COLO829 (cell line): ENCODE measurements around the gene KRTAP5-6.

Experiments
- DNase-seq: peaks from one replicate; pipeline ENCODE4 v3.0.0; 2012; ENCODE audit warnings: low spot score

Gene KRTAP5-6

DNA sequence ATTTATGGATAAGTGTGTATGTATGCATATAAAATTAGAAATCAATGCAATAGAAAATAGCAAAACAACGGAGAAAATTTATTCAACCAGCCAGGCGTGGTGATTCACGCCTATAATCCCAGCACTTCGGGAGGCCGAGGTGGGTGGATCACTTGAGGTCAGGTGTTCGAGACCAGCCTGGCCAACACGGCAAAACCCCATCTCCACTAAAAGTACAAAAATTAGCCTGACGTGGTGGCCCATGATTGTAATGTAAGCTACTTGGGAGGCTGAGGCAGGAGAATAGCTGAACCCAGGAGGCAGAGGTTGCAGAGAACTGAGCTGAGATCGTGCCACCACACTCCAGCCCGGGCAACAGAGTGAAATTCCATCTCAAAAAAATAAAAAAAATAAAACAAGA, 5.5 kb downstream of the KRTAP5-6 start:
- DNase-seq: no peak

DNA sequence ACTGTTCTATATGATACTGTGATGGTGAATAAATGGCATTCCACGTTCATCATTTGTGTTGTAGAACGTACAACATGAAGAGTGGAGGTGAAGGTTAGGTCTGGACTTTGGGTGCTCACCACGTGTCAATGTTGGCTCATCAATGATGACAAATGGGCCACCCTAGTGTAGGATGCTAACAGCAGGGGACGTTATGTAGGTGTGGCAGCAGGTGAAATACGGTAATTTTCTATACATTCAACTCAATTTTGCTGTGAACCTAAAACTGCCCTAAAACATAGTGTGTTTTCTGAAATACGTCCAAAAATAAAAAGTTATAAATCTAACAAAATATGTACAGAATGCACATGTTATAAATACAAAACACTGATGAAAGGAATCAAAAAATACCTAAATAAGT, 6.2 kb downstream of the KRTAP5-6 start:
- no peak for DNase-seq

DNA sequence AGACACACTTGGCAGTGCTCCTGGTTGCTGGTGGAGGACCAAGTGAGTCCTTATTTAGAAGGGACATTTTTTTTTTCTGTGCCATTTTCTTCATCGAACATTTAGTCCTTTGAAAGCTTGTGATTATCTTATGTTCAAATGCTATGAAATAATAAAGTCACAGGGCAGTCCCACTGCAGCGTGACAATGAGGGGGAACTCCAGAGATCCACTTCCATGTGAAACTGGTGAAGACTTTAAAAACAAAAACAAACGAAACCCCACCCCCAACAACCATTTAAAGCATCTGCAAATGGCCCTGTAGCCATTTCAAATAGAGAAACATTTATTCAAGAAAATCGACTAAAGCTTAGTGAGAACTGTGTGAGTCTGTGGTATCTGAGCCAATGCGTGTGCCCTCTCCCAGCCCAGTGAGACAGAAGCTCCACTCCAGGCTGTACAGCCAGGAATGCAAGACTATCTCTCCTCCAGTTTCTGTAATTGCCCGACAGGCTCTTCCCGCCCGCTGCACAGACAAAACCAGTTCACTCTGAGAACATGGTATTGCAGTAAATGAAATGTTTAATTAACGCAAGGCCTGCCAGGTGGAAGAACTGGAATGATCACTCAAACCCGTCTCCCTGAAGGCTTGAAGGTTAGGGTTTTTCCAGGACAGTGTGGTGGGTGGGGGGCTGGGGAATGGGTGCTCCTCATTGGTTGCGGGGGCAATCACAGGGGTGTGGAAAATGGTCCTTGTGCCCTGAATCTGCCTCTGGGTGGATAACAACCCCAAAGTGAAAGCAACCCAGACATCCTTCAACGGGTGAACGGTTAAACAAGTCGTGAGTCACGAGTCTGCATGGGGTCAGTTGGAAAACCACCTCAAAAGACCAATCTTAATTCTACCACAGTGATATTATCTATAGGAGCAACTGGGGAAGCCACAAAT, 8.4 kb downstream of the KRTAP5-6 start:
- DNase-seq: no peak

DNA sequence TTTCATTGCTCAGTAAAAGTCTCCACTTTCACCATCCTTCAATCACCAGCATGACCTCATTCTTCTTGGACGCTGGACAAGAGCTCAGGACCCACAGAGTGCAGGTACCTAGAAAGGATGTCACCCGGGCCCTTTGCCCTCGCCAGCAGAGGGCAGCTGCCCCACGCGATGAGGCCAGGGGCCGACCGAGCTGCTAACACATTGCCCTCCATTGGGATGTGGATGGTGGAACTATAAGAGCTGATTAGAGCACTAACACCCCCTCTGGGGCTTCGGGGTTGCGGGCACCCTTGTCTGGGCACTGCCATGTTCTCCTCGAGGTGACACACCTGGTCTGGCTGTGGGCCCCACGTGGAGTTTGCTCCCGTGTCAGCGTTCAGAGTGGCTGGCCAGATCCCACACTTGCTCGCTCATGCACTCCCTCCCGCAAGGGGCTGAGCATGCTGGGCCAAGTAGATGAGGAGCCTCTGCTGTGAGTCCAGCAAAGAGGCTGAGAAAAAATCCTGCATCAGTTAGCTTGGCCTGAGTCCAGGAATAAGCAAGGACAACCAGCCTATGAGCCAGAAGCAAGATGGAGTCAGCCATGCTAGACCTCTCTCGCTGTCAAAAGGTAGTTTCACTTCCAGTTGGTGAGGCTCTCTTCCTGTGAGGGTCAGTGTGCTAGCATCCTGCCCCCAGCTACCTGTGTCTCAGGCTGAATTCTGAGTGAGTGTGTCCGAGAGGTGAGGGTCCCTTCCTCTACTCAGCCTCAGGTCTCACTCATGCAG, 9.8 kb downstream of the KRTAP5-6 start:
- no peak for DNase-seq

DNA sequence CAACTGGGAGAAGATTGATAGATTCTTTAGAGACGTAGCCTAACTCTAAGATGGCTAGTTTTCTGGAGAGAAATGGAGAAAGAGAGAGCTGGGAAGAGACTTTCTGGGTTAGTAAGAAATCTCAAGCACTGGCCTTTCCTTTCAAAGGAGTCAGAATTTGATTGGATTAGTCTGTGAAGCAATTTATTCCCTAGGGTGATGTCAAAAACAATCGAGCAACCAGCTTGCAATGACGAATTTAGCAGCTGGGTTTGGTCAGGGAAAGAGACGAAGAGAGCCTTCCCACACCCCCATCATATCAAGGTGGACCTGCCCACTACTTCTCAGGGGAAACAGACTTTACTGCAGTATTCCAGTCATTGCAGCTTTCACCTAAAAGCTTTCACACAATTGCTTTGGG, 10.8 kb downstream of the KRTAP5-6 start:
- no peak for DNase-seq

DNA sequence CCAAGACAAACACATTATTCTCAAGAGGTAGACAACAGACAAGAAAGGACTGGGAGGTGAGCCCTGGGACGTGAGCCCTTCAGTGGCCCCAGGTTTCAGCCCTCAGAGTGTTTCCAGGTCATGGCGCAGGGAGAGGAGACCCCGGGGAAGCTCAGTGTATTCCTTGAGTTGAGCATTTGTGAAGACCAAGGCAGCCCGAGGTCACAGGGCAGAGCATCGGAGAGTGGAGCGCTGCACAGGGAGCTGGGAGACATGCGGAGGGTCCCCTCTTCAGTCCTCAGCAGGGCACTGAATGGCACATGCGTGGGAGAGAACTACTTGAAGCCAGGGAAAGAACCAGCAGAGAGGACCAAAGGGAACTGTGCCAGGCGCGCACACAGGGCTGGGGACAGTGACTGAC, 11.7 kb downstream of the KRTAP5-6 start:
- no peak for DNase-seq

DNA sequence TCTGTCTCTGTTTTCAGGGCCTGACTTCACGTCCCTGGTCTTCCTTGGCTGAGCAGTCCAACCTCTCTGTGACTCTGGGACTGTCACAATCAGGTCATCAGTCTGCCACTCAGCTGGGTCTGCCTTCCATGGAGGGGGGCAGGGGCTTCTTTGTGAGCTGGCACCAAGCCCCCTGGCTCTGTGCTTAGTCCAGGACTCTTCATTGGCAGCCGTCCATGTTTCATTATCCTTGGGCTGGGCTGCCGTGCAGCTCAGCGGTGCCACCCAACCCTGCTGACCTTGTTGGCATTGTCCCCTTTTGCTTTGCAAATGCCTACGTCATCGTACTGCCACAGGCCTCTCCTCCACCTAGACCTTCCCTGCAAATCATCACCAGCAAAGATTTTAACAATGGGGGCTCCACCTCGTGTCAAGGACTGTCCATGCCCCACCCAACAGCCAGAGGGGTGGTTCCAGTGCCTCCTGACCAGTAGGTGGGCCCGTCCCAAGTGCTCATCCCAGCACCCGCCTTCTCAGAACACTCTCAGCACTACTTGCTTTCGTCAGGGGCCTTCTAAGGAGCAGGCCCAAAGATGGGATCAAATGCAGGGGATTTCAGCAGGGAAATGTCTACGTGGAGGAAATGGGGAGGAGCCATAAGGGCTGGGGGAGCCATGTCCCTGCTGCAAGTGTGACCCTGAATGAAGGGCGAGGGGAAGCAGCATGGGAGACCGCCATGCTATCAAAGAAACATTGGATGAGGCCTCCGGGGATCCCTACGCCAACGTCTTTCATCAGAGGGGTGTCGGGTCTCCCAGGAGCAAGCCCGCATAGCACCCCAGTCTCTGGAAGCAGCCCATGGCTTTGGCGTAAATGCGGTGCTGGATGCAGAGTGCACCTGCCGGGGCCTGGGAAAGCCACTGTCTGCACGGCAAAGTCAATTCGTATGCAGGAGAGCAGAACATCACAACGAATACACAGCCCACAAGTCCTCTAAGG, 18.2 kb downstream of the KRTAP5-6 start:
- DNase-seq: no peak

DNA sequence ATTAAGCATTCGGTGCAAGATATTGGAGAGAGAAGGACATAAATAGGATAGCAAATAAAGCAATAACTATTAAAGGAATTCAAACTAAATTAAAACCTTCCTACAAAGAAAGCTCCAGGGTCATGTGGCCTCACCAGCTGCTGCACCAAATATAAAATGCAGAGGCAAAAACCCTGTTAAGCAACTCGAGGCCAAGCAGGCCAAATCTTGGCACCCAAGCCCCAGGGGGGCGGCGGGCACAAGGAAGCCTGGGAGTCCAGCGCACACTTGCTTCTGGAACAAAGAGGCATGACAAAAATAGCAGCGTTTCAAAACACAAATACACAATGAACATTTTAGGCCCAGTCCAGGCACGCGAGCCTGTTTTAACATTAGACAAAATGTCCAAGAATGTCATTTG, 20.8 kb downstream of the KRTAP5-6 start:
- no peak for DNase-seq

DNA sequence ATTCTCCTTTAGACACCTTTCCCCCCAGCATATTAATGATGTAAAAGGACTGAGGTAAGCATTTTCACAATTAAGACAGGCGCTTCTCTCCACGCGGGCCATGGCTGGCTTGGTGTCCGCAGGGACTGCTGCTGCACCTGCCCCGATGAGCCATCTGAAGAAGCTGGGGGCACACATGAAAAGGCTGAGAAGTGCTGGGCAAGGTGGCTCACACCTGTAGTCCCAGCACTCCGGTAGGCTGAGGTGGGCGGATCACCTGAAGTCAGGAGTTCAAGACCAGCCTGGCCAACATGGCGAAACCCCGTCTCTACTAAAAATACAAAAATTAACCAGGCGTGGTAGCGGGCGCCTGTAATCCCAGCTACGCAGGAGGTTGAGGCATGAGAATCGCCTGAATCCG, 21.3 kb downstream of the KRTAP5-6 start:
- DNase-seq: no peak

DNA sequence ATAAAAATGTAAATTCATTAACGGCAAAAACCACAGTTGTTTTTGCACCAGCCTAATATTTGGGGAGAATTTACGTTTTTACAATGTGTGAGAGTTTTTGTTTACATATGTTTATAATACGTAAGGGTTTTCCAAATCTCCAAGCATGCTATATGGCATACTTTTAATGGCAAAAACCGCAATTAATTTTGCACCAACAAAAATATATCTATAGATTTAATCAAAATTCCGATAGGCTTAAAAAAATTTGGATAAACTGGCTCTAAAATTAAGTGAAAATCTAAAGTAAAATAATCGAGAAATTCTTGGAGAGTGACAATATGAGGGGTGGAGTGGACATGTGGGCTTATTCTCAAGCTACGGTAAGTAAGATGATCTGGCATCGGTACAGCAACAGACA, 22.8 kb downstream of the KRTAP5-6 start:
- DNase-seq: no peak

DNA sequence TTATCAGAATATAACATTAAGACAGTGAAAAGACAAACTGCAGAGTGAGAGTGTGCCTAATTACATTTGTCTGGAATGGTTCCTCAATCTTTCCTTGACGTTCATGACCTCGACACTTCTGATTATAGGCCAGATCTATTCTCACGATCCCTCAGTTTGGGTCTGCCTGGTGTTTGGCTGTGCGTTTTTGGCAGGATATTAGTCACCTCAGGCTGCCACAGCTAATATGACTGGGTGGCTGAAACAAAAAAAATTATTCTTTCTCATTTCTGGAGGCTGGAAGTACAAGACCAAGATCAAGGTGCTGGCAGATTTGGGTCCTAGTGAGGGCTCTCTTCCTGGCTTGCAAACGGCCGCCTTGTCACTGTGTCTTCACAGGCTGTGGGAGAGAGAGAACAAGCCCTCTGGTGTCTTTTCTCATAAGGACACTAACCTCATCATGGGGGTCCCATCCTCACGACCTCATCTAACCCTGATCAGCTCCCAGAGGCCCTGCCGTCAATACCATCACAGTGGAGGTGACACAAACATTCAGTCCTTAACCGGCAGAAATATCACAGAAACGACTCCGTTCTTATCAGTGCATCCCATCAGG, 30.2 kb downstream of the KRTAP5-6 start:
- no peak for DNase-seq

DNA sequence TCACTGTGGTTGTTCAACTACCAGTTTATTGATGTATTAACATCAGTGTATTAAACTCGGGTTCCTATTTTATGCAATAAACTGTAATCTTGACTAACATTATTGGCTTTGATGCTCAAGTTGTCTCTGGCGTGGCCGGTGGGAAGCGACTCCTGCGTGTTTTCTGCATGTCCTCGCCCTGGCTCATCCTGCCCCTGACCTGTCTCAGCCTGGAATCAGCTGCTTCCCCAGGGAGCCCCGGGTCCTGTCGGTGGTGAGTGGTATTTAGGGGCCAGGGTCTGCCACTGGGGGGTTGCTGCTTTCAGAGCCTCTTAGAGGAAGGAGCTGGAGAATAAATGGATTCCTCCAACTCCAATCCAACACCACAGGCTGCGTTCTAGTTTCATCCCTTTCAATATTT, 30.9 kb downstream of the KRTAP5-6 start:
- DNase-seq: no peak

DNA sequence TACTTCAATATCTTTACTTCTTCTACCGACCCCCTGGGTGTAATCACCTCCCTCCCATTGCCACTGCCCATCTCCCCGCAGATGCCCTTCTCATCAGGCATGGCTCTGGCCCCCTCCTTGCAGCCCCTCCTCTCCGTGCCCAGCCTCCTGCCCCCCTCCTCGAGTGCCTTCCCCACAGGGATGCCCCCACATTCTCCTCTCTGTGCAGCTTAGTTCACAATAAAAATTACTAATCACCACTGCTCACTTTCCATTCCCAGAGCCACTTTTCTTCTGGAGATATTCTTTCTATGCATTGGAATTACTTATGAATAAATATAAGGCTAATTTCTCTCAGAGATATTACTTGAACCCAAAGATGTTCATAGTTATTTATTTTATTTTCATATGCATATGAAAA, 31.3 kb downstream of the KRTAP5-6 start:
- no peak for DNase-seq

DNA sequence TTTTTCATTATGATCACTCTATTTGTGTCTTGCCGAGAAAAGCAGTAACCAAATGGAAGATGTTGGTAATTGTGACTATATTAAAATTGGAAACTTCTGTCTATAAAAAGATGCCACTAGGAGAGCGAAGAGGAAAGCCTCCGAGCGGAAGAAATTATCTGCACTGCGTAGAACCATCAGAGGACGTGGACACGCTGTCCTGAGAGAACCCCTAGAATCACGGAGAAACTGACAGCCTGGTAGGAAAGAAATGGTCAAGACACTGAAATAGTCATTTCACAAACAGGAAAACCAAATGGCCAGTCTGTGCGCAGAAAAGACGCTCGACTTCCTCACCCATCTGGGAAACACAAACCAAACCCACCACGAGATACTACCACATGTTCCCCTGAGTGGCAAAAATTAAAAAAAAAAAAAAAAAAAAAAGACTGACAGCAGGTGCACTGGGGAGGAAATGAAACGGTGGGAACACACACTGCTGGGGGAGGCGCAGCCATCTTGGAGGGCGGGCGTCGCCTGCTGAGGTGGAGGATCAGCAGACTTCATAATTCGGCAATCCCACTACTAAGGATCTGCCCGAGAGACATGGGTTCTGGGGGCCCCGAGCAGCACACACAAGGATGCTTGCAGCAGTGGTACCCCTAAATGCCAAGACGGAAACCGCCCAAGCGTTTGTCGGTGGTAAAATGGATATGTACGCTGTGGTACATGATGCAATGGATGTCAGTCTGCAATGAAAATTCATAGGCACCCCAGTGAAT, 32.1 kb downstream of the KRTAP5-6 start:
- DNase-seq: no peak

DNA sequence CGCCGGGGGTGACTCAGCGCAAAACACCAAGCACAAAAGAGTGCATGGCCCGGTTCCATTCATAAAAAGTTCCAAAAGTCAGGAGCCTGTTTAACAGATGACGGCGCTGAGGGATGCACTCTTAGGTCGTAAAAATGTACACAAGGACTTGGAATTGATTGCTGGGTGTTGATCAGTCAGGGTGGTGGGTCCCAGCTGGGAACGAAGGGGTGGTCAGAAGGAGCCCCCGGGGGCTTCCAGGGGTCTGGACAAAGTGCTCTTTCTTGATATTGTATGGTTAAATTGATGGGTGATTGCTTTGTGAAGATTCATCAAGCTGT, 32.7 kb downstream of the KRTAP5-6 start:
- DNase-seq: no peak

DNA sequence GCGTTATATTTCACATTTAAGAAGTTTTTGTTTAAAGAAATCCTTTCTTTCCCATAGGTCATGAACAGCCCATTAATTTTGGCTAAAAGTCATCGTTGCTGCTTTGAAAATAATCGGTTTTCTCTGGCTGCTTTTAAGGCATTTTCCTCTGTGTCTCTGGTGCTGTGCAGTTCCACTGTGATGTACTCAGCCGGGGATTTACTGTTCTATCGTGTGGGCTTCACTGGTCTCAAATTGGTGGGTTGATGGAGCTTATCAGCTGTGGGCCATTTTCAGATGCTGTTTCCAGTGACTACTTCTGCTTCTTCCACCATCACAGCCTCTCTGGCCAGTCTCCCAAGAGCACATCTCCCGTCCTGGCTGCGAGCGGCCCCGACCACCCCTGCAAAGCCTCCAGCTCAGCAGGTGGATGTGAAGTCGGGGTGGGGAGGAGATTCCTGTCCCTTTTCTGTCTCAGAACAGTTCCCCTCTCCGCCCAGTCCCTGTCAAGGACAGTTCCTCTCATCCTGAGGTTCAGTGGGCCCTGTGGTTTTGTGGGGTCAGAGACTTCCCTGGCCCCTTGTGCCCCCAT, 33.1 kb downstream of the KRTAP5-6 start:
- DNase-seq: no peak

DNA sequence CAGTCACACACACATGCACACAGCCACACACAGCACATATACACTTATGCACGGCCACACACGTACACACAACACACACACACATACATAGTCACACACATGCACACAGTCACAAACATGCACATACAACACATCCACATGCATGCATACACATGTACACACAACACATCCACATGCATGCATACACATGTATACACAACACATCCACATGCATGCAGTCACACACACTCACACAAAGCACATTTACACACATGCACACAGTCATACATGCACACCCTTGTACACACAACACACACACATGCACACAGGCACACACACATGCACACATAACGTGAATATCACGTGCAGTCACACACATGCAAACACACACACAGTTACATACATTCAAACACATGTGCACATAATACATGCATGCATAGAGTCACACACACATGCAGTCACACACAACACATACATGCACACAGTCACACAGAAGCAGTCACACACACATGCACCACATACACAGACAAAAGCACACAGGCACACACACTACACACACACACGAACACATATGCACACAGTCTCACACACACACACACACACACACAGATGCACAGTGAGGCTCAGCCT, 34.6 kb downstream of the KRTAP5-6 start:
- DNase-seq: no peak

DNA sequence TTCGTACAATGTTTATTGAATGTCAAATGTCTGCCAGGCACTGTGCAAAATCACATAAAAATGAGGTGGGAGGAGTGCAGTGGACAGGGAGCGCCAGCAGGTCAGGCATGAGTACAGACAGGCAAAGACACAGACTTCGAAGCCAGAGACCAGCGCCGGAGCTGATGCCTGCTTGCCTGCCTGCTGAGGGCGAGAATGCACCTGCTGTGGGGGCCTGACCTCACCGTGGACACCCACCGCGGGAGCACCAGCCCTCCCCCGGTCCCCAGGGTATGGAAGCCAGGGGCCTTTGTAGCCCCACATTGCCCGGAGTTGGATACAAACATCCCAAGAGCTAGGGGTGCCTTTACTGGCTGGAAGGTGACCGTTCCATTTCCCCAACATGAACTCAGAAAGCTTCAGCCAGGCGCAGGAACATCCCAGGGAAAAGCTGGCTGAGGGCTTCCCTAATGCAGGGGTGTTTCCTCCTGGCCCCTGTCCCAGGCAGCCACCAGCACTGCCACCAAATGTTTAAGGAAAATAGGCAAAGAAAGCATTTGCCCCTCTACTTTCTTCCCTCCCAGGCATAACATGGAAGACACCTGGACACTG, 35.5 kb downstream of the KRTAP5-6 start:
- no peak for DNase-seq

DNA sequence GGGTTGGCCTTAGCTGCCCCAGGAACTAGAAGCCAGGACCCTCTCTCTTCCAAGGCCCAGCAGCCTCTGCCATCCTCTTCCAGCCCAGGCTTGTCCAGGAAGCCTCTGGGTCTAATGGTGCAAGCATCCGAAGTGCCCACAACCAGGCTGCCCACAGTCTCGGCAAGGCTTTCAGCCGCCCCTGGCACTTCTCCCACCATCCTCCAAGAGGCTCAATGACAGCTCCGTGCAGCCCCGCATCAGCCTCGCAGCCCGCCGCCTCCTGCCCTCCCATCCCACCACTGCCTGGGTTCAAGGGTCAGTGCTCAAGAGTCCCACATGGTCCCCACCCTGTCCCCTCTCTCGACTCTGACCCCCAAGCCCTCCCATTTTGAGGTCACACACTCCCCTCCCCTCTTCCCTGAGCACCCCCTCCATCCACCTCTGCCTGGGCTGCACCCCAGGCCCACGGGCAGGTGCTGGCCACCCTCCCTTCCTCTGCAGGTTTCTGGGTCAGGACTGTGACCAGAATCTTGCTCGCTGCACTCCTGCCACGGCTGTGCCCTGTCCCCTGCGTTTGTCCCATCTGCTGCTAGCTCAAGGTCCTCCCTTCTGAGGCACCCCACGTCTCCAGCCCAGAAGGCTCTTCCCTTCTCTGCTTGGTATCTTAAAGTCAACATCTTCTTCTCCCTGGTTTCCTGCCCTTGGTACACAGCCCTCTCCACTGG, 36.2 kb downstream of the KRTAP5-6 start:
- no peak for DNase-seq
